Testis (tissue), 3 donors: ENCODE results near the gene TMBIM6. TPM values are rescaled to one million over a fixed set of nuclear protein-coding genes. Genes with fewer than 3 reads are reported as not detected.
"Not testable (repeated sequence)": the region's sequence is repeated elsewhere in the genome, so short reads cannot be mapped to it uniquely, and the experiment has no call there.

Experiments
- DNase-seq: peaks from one replicate; pipeline ENCODE4 v3.0.0-alpha.2; 2019
- H3K27ac ChIP-seq, 2 donors: fragments of 200-600 bp; sonication (generic); one replicate each; pipeline ENCODE4 v1.5.1; 2019
- H3K27me3 ChIP-seq: fragments of 200-600 bp; sonication (generic); one replicate; pipeline ENCODE4 v1.5.1; 2019
- H3K36me3 ChIP-seq: fragments of 200-600 bp; sonication (generic); one replicate; pipeline ENCODE4 v1.5.1; 2017; ENCODE audit warnings: low read depth; ENCODE audit errors: missing control alignments
- H3K4me1 ChIP-seq: fragments of 200-600 bp; sonication (generic); one replicate; pipeline ENCODE4 v1.5.1; 2019
- H3K4me3 ChIP-seq, 2 donors: fragments of 200-600 bp; sonication (generic); one replicate each; pipeline ENCODE4 v1.5.1; 2017 to 2019
- H3K9me3 ChIP-seq: fragments of 200-600 bp; sonication (generic); one replicate; pipeline ENCODE4 v1.5.1; 2017
- CTCF ChIP-seq, 3 experiments: fragments of 450-650 bp in 2 of 3; fragments of 200-600 bp in 1 of 3; sonication (generic) in 1 of 3; IDR thresholded peaks; one replicate each; pipeline ENCODE4 v1.5.1; 2016 to 2019; ENCODE audit warnings: antibody characterized with exemption in 3 of 3, mild to moderate bottlenecking in 2 of 3, moderate library complexity in 1 of 3
- POLR2A ChIP-seq: fragments of 450-650 bp; IDR thresholded peaks from one replicate; pipeline ENCODE4 v1.6.1; 2017; ENCODE audit warnings: antibody characterized with exemption, mild to moderate bottlenecking, moderate library complexity
- WGBS, 2 donors: methylation state at CpG; one replicate each; pipeline ENCODE4 v1.1.5; 2018; 5-methylcytosine and 5-hydroxymethylcytosine counted together
- intact Hi-C: fragments of 100-400 bp; cut with DNase I; formaldehyde crosslinking; loops from one replicate; pipeline ENCODE4 v1.15.1; 2023; ENCODE audit warnings: low total_unique reads
- polyA plus RNA-seq: library from polyadenylated mRNA; stranded (reverse); fragments of 350-450 nt; fragmentation: Illumina TruSeq; extraction: RNeasy Lipid Tissue Mini Kit (QIAGEN cat#74804); gene quantifications from one replicate; pipeline ENCODE4 v1.2.3, GENCODE V29; 2014; ENCODE audit warnings: low read depth, low replicate concordance; ENCODE audit not compliant: insufficient read depth
- total RNA-seq, 2 donors: library from RNA; depleted of rRNA; stranded (reverse); fragments of >200 nt; gene quantifications; one replicate each; pipeline ENCODE4 v1.2.3, GENCODE V29; 2016

TMBIM6 gene
- total and polyA plus RNA-seq, 3 donors from 2014 or later, result 407 to 618 (median 440) TPM

- DNase-seq, result no peak
- intact Hi-C loops, result no loop called here
- H3K9me3 ChIP-seq, result no peaks in the 10 kb centered on the region
Measured at GRCh38 chr12:49776858-49777257, 35.5 kb downstream of the TMBIM6 start.

GRCh38 chr12:49777341-49777740 lies 36.0 kb downstream of the TMBIM6 start:
- no peak overlapping the region for H3K27ac ChIP-seq
- WGBS, 2 donors, result 94 to 96% methylated on average over 3 of the region's 3 CpGs
- no peaks in the 10 kb centered on the region for H3K27me3 ChIP-seq
- intact Hi-C loops, result no loop called here
- no peak for DNase-seq
- no peaks in the 10 kb centered on the region for H3K9me3 ChIP-seq
- no peaks in the 10 kb centered on the region for H3K36me3 ChIP-seq
- H3K4me3 ChIP-seq, result no peak overlapping the region
- H3K4me1 ChIP-seq, result no peaks in the 10 kb centered on the region
- TF ChIP-seq CTCF (IDR thresholded peaks at IDR 0.05), result no peak
- TF ChIP-seq POLR2A, result no peak

More at GRCh38 chr12:49776858-49777257, 35.5 kb downstream of the TMBIM6 start:
- Histone ChIP-seq H3K36me3 (no peaks in the 10 kb centered on the region), H3K4me3 (no peak overlapping the region), H3K4me1 (no peaks in the 10 kb centered on the region), H3K27me3 (no peaks in the 10 kb centered on the region), H3K27ac (no peak overlapping the region)
- 77 to 84% methylated on average over 5 of the region's 5 CpGs for WGBS, 2 donors
- no peak for TF ChIP-seq POLR2A
- TF ChIP-seq CTCF (IDR thresholded peaks at IDR 0.05), result no peak

GRCh38 chr12:49777800-49778748 lies 36.7 kb downstream of the TMBIM6 start:
- H3K4me1 ChIP-seq, result no peaks in the 10 kb centered on the region
- H3K27ac ChIP-seq, result no peak overlapping the region
- DNase-seq, result peak; percentile 59
- H3K9me3 ChIP-seq, result no peaks in the 10 kb centered on the region
- WGBS, 2 donors, result 63% methylated on average over 19 of the region's 19 CpGs
- H3K36me3 ChIP-seq, result no peaks in the 10 kb centered on the region
- intact Hi-C loops, result no loop called here
- H3K27me3 ChIP-seq, result no peaks in the 10 kb centered on the region
- no peak overlapping the region for H3K4me3 ChIP-seq
- TF ChIP-seq POLR2A (no peak), CTCF (IDR thresholded peaks at IDR 0.05) (peak in 2 of 3 experiments; percentile 58 to 60)

- Histone ChIP-seq H3K4me1 (peaks cover 10% of the 10 kb centered on the region), H3K4me3 (no peak overlapping the region)
Measured at GRCh38 chr12:49779581-49779980, 38.2 kb downstream of the TMBIM6 start.

GRCh38 chr12:49780914-49781313 lies 39.6 kb downstream of the TMBIM6 start:
- H3K27ac ChIP-seq, intact Hi-C loops, H3K27me3 ChIP-seq, DNase-seq, H3K36me3 ChIP-seq, H3K9me3 ChIP-seq, H3K4me3 ChIP-seq: not testable (repeated sequence)
- WGBS, 2 donors, result 94 to 95% methylated on average over 6 of the region's 6 CpGs
- peaks cover 13% of the 10 kb centered on the region for H3K4me1 ChIP-seq

More at GRCh38 chr12:49779581-49779980, 38.2 kb downstream of the TMBIM6 start:
- intact Hi-C loops, result no loop called here
- no peaks in the 10 kb centered on the region for H3K36me3 ChIP-seq
- no peaks in the 10 kb centered on the region for H3K9me3 ChIP-seq
- no peaks in the 10 kb centered on the region for H3K27me3 ChIP-seq
- no peak for TF ChIP-seq POLR2A
- TF ChIP-seq CTCF (IDR thresholded peaks at IDR 0.05), result no peak
- DNase-seq, result no peak
- H3K27ac ChIP-seq, result no peak overlapping the region
- WGBS, 2 donors, result 85 to 86% methylated on average over 2 of the region's 2 CpGs
